ENCODE measurements around the gene CHD1L. TPM values are rescaled to one million over a fixed set of nuclear protein-coding genes. Genes with fewer than 3 reads are reported as not detected.

Gene CHD1L
- total and polyA plus RNA-seq, 2 donors (not counting 3 experiments of a cell fraction or from before 2014, with no cell fraction given): 12.3 to 33.8 TPM

DNA sequence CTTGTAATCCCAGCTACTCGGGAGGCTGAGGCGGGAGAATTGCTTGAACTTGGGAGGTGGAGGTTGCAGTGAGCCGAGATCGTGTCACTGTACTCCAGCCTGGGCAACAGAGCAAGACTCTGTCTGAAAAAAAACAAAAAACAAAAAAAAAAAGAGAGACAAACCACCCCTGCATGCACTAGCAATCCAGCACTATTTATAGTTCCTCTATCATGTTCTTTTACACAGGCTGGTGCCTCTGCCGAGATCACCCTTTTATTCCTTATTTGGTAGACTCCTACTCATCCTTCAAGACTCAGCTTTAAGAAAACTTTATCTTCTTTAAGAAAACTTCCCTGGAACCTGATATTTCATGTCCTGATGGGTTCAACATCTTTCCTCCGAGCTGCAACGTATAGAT lies 28.2 kb upstream of the CHD1L start:
- TF ChIP-seq JUN (IDR thresholded peaks at IDR 0.05; ENCODE audit: borderline replicate concordance, insufficient read depth, insufficient read length, low read depth): no peak
- TF ChIP-seq EZH2 (IDR thresholded peaks at IDR 0.05; ENCODE audit: borderline replicate concordance, low read depth, low read length, severe bottlenecking): no peak
- no peak for TF ChIP-seq GATA2 (IDR thresholded peaks at IDR 0.05; ENCODE audit: insufficient read depth, insufficient read length, low read depth, low read length)
- no peak for TF ChIP-seq MYC (IDR thresholded peaks at IDR 0.05; ENCODE audit: low read depth, low read length)
- no peak for TF ChIP-seq FOS (IDR thresholded peaks at IDR 0.05; ENCODE audit: borderline replicate concordance, insufficient read depth, low read length)
- TF ChIP-seq, protein P1, sequence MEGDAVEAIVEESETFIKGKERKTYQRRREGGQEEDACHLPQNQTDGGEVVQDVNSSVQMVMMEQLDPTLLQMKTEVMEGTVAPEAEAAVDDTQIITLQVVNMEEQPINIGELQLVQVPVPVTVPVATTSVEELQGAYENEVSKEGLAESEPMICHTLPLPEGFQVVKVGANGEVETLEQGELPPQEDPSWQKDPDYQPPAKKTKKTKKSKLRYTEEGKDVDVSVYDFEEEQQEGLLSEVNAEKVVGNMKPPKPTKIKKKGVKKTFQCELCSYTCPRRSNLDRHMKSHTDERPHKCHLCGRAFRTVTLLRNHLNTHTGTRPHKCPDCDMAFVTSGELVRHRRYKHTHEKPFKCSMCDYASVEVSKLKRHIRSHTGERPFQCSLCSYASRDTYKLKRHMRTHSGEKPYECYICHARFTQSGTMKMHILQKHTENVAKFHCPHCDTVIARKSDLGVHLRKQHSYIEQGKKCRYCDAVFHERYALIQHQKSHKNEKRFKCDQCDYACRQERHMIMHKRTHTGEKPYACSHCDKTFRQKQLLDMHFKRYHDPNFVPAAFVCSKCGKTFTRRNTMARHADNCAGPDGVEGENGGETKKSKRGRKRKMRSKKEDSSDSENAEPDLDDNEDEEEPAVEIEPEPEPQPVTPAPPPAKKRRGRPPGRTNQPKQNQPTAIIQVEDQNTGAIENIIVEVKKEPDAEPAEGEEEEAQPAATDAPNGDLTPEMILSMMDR (IDR thresholded peaks at IDR 0.05; ENCODE audit: extremely low read depth in 1 of 2, insufficient read depth in 1 of 2, low read depth in 1 of 2, low read length in 2 of 2): no peak
- TF ChIP-seq, protein P2, sequence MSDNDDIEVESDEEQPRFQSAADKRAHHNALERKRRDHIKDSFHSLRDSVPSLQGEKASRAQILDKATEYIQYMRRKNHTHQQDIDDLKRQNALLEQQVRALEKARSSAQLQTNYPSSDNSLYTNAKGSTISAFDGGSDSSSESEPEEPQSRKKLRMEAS (IDR thresholded peaks at IDR 0.05; ENCODE audit: insufficient read depth, insufficient read length): no peak
- TF ChIP-seq POLR2AphosphoS5 (IDR thresholded peaks at IDR 0.05; ENCODE audit: insufficient read depth, low read depth, low read length): no peak
- no peak for TF ChIP-seq POLR2A (IDR thresholded peaks at IDR 0.05; ENCODE audit: low read depth, low read length)
- H3K4me2 ChIP-seq (ENCODE audit: insufficient read depth, low read length): no peak overlapping the region
- CTCF ChIA-PET: interaction anchor here (0.9 kb wide), 1 partner anchor 29 kb away, joined by 3 read pairs; no protein-coding TSS in a partner anchor
- H3K36me3 ChIP-seq (ENCODE audit: control insufficient read depth in 2 of 2, extremely low read depth in 1 of 2, insufficient read depth in 2 of 2, low read length in 2 of 2): no peaks in the 10 kb centered on the region
- DNase-seq (ENCODE audit: low read depth, low spot score): no peak
- dilution Hi-C loops (cut with MboI; ENCODE audit: extremely low pct_ligation_motif_present, low sequenced_read_pairs): no loop called here
- no peak overlapping the region for H3K27ac ChIP-seq (ENCODE audit: insufficient read depth, low read depth, low read length)
- no peak overlapping the region for H2AFZ ChIP-seq (ENCODE audit: low read depth, low read length)
- H3K27me3 ChIP-seq (ENCODE audit: control insufficient read depth in 2 of 2, insufficient read depth in 2 of 2, low read length in 2 of 2): no peaks in the 10 kb centered on the region
- H3K4me1 ChIP-seq (ENCODE audit: control insufficient read depth, extremely low read depth, insufficient read depth, low read length): no peaks in the 10 kb centered on the region
- POLR2A ChIA-PET: no interaction called here
- no peaks in the 10 kb centered on the region for H3K79me2 ChIP-seq (ENCODE audit: control insufficient read depth, insufficient read depth, low read length)
- no peaks in the 10 kb centered on the region for H4K20me1 ChIP-seq (replicated peaks; ENCODE audit: control insufficient read depth, extremely low read depth, insufficient read depth, low read length)
- intact Hi-C loops (cut with micrococcal nuclease): no loop called here
- no peak overlapping the region for H3K4me3 ChIP-seq (replicated peaks in 1 of 3; ENCODE audit: insufficient read depth in 1 of 3, low read depth in 1 of 3, low read length in 3 of 3)
- FAIRE-seq: no peak
- BruUV-seq (replicated peaks): no TSS peak
- no peaks in the 10 kb centered on the region for H3K9me3 ChIP-seq (replicated peaks; ENCODE audit: control insufficient read depth, insufficient read depth, low read length)
- H3K9me1 ChIP-seq (replicated peaks; ENCODE audit: control insufficient read depth, extremely low read depth, insufficient read depth, low read length): no peaks in the 10 kb centered on the region
- H3K9ac ChIP-seq (replicated peaks; ENCODE audit: extremely low read depth, insufficient read depth, low read length): no peak overlapping the region

Data from endothelial cell of umbilical vein (primary cell).